Dermis blood vessel endothelial cell (primary cell): ENCODE data around the gene MARCO. TPM values are rescaled to one million over a fixed set of nuclear protein-coding genes. Genes with fewer than 3 reads are reported as not detected.
"Not testable (repeated sequence)": the region's sequence is repeated elsewhere in the genome, so short reads cannot be mapped to it uniquely, and the experiment has no call there.

Experiments used
- DNase-seq: peaks from one replicate; pipeline ENCODE4 v3.0.0; 2010
- total RNA-seq: library from RNA; depleted of rRNA; stranded (reverse); fragments of >200 nt; gene quantifications from 2 replicates; pipeline ENCODE4 v1.2.3, GENCODE V29; 2014

MARCO gene
- total RNA-seq, 1 donor from 2014 or later = not detected

DNA sequence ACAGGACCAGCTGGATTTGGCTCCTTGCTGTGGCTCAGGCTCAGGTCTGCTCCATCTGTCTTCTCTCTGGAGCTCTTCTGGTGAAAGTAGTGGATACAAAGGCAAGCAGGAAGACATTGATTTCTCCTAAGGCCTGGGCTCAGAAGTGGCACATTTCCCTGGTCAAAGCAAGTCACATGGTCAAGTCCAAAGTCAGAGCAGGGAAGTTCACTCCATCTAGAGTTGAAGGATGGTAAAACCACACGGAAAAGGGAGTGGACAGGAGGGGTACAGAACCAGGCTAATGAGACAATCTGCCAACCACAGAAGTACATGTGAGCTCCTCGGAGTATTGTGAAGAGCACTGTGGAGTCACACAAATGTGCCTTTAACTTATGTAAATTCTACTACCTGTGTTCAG lies 66.1 kb downstream of the MARCO start:
- peak; percentile 5 for DNase-seq

DNA sequence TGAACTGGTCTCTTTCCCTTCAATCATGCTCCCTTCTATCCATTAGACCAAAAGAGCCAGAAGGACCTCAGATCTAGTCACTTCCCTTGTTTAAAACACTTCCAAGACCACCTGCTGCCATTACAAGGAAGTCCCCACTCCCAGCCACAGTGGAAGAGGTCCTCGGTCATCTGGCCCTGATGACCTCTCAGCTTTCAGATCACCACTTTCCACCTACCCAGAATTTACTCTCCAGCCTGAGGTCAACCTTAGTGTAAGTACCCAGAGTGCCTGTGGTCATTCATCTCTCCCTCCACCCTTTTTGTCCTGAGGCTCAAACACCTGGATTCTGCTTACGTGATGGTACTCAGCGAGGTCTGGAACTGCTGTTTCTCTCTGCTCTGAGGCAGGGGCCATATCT lies 67.1 kb downstream of the MARCO start:
- DNase-seq = no peak

DNA sequence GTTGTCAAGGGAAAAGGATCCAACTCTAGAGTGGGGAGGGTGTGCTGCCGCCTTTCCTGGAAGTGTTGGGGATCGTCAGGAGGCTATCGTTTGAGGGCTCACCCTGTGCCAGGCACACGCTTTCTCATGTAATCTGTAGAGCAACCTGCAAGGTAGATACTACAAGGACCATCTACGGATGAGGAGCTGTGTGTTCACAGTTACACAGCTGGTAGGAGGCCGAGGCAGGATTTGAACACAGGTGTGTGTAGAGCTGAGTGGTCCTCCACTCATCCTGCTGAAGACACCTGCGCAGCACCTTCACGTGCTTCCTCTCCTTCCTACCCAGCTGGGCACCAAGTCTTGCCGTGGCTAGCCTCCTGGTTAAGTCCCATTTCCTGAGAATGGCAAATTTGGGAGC lies 68.3 kb downstream of the MARCO start:
- DNase-seq = no peak

DNA sequence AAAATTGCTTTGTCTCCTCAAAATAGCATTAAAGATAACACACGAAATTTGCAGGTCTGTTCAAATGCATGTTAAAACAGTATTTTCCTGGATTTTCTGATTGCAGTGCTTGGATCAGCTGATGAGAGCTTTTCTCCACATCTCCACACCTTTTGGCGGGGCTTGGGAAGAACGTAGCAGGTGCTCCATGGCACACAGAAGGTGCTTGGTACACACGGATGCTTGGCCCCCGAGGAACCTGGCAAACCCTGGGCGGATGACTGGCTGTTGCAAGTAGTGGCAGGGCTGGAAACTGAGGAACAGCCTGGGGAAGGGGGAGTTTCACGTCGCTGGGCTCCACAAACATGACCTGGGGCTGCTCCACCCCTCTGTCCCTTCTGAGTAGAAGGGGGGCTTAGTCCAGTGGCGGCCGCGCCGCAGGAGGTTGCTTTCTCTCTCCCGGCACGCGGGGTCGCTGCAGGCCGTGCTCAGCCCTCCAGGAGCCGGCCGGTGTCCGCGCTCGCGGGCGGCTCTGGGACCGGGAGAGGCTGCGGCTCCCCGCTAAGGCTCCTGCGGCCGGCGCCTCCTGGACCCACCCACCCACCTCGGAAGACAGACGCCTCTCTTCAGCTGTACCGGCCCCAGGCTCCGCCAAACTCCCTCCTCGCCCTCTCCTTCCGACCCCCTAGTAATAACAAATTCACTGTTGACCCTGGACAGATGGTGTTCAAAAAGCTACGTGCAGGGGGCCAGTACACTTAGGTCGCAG lies 69.3 kb downstream of the MARCO start:
- peak; percentile 56 for DNase-seq

DNA sequence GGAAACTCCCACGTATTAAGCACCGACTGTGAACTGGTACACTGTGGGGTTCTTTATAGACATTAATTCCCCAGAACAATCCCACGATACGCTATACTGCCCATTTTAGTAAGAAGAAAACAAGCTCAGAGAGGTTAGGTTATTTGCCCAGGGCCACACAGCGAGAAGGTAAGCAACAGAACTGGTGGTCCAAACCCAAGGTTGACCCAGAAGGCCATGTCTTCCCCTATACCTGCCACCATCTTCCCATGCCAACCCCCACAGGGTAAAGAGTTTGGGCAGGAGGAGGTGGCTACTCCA lies 69.9 kb downstream of the MARCO start:
- no peak for DNase-seq

DNA sequence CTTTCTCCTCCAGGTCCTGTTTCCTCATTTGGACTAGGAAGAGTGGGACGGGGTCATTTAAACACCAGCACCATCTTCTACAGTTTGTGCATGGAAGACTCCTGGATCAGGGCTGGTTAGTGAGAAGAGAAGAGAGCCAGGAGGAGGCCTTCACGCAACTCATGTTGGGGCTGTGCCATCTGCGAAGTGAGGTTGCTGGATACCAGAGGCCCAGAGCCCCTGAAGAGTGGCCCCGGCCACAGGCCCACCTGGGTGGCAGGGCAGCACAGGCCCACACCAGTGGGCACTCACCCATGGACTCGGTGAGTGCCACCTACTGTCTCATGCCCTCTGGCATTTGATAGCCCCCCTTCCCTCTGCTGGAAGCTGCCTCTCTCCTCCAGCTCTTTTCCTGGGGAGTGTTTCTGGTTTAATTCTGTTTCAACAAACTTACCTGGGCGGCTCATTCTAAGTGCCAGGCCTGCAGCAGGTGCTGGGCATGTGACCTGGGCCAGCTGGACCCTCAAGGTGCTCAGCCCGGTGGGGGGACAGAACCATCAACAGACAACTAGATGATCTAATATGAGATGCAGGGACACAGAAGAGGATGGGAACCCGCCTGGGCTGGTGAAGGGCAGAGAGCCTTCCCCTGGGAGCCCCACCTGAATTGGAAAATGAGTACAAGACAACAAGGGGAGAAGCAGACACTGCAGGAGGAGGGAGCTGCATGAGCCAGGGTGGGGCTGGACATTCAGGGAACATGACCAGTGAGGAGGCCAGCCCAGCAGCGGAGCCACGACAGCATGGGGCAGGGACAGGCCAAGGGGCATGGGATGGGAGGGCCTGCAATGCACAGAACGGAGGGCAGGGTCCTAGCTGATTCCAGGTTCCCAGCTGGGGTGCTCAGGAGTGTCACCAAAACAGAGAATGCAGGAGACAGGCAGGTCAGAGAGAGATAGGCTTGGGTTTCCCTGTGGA lies 70.6 kb downstream of the MARCO start:
- DNase-seq = no peak

DNA sequence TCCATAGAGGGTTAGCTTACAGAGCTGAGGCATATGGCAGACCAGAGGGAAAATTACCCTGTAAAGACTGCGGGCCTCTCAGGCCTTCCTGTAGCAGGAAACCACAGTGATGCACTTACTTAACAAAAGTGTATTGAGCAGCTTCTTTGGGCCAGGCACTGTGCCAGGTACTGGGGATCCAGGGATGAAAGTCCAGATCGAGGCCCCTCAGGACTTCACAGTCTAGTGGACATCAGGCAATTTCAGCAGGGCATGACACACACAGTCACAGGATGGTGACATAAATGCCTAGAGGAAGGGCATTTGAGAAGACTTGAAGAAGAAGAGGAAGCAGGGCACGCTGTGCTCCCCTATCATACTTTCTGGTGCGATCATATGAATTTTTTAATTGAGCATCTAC lies 71.7 kb downstream of the MARCO start:
- DNase-seq = no peak

DNA sequence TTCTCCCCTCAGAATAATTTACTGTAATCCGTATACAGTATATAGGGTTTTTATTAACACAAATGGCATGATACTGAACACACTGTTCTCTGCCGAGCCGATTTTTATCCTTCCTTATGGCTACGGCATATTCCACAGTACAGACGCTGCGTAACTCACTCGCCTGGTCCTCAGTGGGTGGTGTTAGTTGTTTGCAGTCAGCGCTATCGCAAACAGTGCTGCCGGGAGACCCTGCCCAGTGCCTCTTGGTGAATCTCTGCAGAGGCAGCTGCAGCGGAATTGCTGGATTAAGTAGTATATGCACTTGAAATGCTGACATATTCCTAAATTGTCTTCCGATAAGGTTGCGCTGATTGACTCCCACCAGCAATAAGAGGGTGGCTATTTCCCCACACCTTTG lies 73.9 kb downstream of the MARCO start:
- DNase-seq = no peak

DNA sequence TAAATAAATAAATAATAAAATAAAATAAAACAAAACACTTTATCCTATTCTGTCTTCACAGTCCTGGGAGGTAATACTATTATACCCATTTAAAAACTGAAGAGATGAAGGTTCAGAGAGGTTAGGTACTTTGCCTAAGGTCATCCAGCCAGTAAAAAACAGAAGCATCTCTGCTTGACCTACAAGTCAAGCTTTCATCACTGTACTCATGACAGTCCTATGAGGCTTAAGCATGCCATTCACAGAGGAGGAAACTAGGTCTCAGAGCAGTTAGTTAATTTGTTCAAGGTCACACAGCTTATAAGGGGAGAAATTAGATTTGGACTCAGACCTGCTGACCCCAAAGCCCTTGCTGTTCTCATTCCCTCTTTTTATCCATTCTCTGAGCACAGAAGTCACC lies 77.5 kb downstream of the MARCO start:
- DNase-seq = no peak

DNA sequence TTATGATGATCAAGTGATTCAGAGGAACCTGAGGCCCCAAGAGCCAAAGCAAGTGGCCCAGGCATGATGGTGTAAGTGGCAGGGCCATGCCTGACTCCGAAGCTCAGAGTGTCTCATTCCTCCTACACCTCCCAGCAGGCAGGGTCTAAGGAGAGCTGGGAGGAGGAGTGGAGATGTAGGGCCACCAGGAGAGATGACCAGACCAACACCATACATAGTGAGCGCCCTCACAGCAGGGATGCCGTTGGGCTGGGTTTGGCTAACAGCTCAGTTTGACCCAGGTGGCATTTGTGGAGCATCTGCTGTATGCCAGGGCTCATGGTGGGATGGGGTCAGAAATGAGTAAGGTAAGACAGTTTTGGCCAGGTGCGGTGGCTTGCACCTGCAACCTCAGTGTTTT lies 80.7 kb downstream of the MARCO start:
- no peak for DNase-seq

DNA sequence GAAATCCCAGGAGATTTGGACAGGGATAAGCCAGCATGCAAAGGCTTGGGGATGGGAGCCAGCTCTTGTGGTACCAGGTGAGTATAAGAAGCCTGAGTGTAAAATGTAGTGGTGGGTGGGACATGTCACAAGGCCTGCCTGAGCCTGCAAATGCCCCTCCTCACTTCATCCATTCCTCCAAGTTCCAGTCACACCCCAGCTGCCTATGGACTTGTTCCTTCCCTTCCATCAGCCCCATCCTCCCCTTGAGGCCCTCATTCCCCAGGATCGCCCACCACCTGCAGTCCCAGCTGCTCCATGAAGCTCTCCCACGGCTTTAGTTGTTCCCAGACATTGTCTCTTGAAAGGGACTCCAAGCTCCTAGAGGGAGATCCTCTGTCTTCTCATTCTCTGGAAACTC lies 81.5 kb downstream of the MARCO start:
- no peak for DNase-seq

DNA sequence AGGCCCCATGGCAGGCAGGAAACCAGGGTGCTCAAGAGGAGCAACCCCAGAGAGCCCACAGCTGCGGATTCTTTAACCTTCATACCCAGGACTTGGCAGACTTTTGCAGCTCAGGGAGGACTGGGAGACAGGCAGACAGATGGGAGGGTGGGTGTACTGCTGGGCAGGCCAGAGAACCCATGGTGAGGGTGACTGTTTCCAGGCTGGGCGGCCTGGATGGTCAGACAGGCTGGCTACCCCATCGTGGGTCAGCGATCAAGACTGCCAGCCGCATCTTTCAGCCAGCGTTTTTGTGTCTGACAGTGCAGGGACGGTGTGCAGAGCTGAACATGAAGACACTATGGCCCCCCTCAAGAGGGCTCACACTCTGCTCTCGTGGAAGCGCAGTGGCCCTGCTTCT lies 82.2 kb downstream of the MARCO start:
- DNase-seq = no peak

DNA sequence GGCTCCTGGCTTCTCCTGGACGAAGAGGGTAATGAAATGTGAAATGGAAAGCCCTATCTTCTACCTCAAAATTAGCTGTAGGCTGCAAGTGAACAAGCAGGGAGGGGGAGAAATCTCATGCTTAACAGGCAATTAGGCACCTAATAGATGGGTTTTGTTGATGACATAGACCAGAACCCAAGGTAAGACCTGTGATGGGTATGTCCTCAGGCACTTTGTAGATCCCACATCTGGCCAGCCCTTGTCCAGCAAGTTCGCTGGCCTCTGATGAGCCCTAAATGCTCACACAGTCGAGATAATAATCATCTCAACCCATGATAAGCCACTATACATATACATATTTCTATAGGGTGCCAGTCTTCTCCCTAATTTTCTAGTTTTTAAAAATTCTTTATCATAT lies 82.6 kb downstream of the MARCO start:
- DNase-seq = no peak

DNA sequence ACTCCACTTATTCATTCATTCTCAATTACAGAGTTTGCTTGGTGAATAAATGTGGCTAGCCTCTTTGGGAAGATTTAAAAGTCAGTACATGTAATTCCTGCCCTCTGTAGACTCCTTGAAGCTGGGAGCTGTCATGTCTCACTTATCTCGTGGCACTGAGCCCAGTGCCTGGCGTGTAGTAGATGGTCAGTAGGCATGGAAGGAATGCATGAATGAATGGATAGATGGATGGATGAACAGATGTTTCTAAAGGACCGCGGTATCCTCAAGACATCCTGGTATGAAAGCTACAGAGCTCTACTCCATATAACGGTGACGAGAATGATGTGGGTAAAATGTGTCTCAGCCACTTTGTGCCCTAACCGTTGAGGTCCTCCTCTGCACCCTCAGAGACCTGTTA lies 83.0 kb downstream of the MARCO start:
- no peak for DNase-seq

DNA sequence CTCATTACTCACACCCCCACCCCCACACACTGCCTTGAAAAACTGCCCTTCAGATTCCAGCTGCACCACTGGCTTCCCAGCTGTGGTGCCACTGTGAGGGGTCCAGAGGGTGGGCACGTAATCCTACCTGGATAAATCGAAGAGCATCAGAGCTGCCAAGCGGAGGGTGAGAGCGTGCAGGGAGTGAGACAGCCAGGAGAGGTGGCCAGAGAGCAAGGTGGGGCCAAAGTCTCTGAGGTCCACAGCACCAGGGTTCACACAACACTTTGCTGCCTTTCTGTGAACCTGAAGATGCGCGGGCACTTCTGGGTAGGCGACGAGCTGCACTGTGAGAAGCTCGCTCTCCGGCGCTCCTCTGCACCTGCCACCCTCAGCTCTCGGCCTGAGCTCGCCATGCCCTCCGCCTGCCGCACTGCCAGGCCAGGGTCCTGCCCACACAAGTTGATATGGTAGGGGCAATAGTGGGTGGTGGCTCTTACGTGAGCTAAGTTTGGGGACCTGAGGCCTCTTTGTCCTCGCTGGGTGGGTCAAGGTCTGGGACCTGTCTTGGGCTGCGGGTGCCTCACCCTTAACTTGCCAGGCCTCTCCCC lies 83.9 kb downstream of the MARCO start:
- DNase-seq = no peak

DNA sequence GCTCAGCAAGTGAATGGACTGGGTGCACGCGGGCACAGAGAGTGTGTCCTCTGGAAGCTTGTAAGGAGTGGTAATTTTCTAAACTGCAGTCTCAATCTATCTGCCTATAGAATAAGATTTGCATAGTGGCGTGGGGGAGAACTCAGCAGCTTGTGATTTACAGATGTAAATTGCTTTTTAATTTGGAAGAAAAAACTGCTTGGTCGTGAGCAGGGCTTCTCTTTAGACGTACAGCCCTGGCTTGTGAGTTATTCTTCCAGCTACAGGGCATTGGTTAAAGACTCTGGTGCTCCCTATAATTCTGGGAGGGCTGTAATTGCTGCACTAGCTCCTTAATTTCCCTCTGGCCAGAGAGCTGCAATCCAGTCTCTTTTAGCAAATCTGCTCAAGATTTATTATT lies 84.9 kb downstream of the MARCO start:
- no peak for DNase-seq

DNA sequence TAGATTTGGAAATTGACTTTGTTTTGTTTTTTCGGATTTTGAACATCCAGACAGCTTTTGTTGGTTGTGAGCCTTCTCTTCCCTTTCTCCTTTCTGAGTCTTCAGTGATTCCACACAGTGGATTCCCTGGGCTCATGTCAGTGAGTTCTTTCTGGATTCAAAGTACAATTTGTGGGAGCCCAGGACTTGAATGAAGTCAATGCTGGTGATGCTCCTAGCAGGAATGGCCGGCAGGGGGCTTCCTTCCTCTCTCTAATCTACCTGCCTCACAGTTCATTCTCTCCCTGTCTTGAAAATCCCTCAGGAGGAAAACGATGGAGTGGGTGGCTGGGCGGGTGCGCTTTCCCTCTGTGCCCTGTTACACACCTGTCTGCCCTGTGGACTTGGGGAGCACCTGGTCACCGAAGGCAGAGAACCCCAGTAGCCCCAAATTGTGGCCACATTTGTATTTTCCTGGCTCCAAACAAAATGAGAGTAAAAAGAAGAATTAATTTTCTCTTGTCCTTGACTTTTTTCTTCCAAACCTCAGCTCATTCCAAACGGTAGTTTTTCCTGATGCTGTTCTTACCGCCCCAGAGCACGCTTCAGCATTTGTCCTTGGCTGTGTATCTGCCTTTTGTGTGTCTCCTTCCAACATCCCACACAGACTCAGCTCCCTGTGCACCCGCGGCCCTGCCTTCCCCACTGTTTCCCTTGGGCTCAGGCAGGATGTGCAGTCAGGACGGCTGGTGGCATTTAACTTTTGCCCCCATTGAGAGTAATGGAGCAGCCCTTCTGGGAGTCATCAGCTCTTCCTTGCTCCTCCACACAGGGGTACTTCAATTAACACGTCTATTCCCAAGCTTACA lies 86.6 kb downstream of the MARCO start:
- DNase-seq = peak; percentile 45

DNA sequence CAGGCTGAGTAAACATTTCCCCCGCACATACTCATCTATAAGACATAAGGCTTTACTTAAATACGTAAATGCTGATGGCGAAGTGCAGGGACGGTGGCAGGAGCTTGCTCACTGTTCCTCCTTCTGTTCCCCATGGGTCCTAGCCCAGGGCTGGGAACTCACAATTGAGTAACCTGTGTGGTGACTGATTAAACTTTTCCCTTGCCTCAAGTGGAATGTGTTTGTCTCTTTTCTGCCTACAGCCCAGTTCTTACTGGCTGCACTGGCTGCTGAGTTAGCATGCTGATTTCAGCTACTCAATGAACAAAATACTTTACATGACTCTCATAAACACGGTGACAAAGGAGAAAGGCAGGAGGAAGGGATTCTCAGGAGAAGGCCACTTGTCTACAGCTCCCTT lies 87.3 kb downstream of the MARCO start:
- no peak for DNase-seq

DNA sequence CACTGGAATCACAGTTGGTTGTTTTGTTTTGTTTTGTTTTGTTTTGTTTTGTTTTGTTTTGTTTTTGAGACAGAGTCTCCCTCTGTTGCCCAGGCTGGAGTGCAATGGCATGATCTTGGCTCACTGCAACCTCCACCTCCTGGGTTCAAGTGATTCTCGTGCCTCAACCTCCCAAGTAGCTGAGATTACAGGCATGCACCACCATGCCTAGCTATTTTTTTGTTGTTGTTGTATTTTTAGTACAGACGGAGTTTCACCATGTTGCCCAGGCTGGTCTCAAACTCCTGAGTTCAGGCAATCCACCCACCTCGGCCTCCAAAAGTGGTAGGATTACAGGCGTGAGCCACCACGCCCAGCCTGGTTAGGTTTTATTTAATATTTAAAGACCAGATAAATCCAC lies 95.9 kb downstream of the MARCO start:
- not testable (repeated sequence) for DNase-seq

DNA sequence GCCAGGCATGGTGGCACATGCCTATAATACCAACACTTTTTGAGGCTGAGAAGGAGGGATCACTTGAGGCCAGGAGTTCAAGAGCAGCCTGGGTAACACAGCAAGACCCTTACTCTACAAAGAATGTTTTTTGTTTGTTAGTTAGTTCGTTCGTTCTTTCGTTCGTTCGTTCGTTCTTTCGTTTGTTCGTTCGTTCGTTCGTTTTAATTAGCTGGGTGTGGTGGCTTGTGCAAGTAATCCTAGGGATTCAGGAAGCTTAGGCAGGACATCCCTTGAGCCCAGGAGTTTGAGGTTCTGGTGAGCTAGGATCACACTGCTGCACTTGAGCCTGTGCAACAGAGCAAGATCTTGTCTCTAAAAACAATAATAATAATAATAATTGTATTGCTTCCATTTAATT lies 98.7 kb downstream of the MARCO start:
- no peak for DNase-seq
